Smooth muscle cell (in vitro differentiated cells): ENCODE measurements around the gene ATG7. TPM values are rescaled to one million over a fixed set of nuclear protein-coding genes. Genes with fewer than 3 reads are reported as not detected.

Source experiments
- DNase-seq: peaks from one replicate; lab custom pipeline; 2025; ENCODE audit not compliant: unreplicated experiment; lab: John Stamatoyannopoulos, UW
- H2AFZ ChIP-seq: fragments of 200-600 bp; sonication (generic); 2 replicates; pipeline ENCODE4 v1.6.0; 2016; ENCODE audit warnings: antibody characterized with exemption, low read depth, mild to moderate bottlenecking
- H3F3A ChIP-seq: fragments of 200-600 bp; sonication (generic); 2 replicates; pipeline ENCODE4 v1.6.0; 2017; ENCODE audit warnings: antibody characterized with exemption, low read depth
- H3K27ac ChIP-seq: fragments of 200-600 bp; sonication (generic); 2 replicates; pipeline ENCODE4 v1.5.1; 2016; ENCODE audit warnings: low read depth, mild to moderate bottlenecking
- H3K27me3 ChIP-seq: fragments of 200-600 bp; sonication (generic); 2 replicates; pipeline ENCODE4 v1.6.1; 2016; ENCODE audit warnings: low read depth, mild to moderate bottlenecking
- H3K36me3 ChIP-seq: fragments of 200-600 bp; sonication (generic); 2 replicates; pipeline ENCODE4 v1.5.1; 2016; ENCODE audit warnings: low read depth
- H3K4me1 ChIP-seq: fragments of 200-600 bp; sonication (generic); 2 replicates; pipeline ENCODE4 v1.5.1; 2016; ENCODE audit warnings: low read depth
- H3K4me2 ChIP-seq: fragments of 200-600 bp; sonication (generic); 2 replicates; pipeline ENCODE4 v1.6.0; 2016; ENCODE audit warnings: mild to moderate bottlenecking
- H3K4me3 ChIP-seq: fragments of 200-600 bp; sonication (generic); 2 replicates; pipeline ENCODE4 v1.5.1; 2016; ENCODE audit warnings: mild to moderate bottlenecking
- H3K79me2 ChIP-seq: fragments of 200-600 bp; sonication (generic); 2 replicates; pipeline ENCODE4 v1.6.0; 2016; ENCODE audit warnings: low read depth, mild to moderate bottlenecking
- H3K9ac ChIP-seq: fragments of 200-600 bp; sonication (generic); 2 replicates; pipeline ENCODE4 v1.6.0; 2016; ENCODE audit warnings: low read depth
- H3K9me3 ChIP-seq: fragments of 200-600 bp; sonication (generic); replicated peaks from 2 replicates; pipeline ENCODE4 v1.5.1; 2016; ENCODE audit warnings: low read depth
- H4K20me1 ChIP-seq: fragments of 200-600 bp; sonication (generic); 2 replicates; pipeline ENCODE4 v1.6.0; 2016; ENCODE audit warnings: low read depth
- CTCF ChIP-seq: fragments of 200-600 bp; sonication (generic); IDR thresholded peaks from 2 replicates; pipeline ENCODE4 v1.5.1; 2017; ENCODE audit warnings: borderline replicate concordance, mild to moderate bottlenecking, antibody characterized with exemption; ENCODE audit not compliant: insufficient read depth, poor library complexity, severe bottlenecking
- WGBS: methylation state at CpG from one replicate; pipeline ENCODE4 v1.1.7; 2016; ENCODE audit warnings: low lambda C conversion rate; 5-methylcytosine and 5-hydroxymethylcytosine counted together
- polyA plus RNA-seq: library from polyadenylated mRNA; unstranded; fragments of >200 nt; fragmentation: Nextera tagmentation; extraction: Ambion mirVana; gene quantifications from 2 replicates; pipeline ENCODE4 v1.2.1, GENCODE V29; 2016
- total RNA-seq: library from RNA; depleted of rRNA; stranded (reverse); fragments of >200 nt; gene quantifications from 2 replicates; pipeline ENCODE4 v1.2.3, GENCODE V29; 2014

ATG7 gene
- total and polyA plus RNA-seq, 2 experiments from 2014 or later = 19.4 to 40.3 TPM

- H3K27me3 ChIP-seq = no peaks in the 10 kb centered on the region
- H2AFZ ChIP-seq = no peak overlapping the region
- peaks cover 39% of the 10 kb centered on the region for H3K79me2 ChIP-seq
- no peak for DNase-seq
- H3K27ac ChIP-seq = no peak overlapping the region
- H3K9me3 ChIP-seq = no peaks in the 10 kb centered on the region
- no peaks in the 10 kb centered on the region for H3K4me1 ChIP-seq
- no peak for TF ChIP-seq CTCF
- H3K4me3 ChIP-seq = no peak overlapping the region
- no peaks in the 10 kb centered on the region for H3F3A ChIP-seq
- no peak overlapping the region for H3K9ac ChIP-seq
- no peaks in the 10 kb centered on the region for H4K20me1 ChIP-seq
- H3K4me2 ChIP-seq = no peak overlapping the region
- WGBS = 95% methylated on average over 4 of the region's 4 CpGs
- peaks cover 10% of the 10 kb centered on the region for H3K36me3 ChIP-seq
Measured at GRCh38 chr3:11297126-11297525, 24.9 kb downstream of the ATG7 start.

- no peak overlapping the region for H3K9ac ChIP-seq
- no peaks in the 10 kb centered on the region for H4K20me1 ChIP-seq
- H3K9me3 ChIP-seq = no peaks in the 10 kb centered on the region
- H3K27ac ChIP-seq = no peak overlapping the region
- no peaks in the 10 kb centered on the region for H3K4me1 ChIP-seq
- H3K4me3 ChIP-seq = no peak overlapping the region
- H3K79me2 ChIP-seq = peaks cover 10% of the 10 kb centered on the region
- TF ChIP-seq CTCF = no peak
- no peak for DNase-seq
- H3K27me3 ChIP-seq = no peaks in the 10 kb centered on the region
- no peaks in the 10 kb centered on the region for H3F3A ChIP-seq
- peaks cover 10% of the 10 kb centered on the region for H3K36me3 ChIP-seq
- 98% methylated on average over 3 of the region's 3 CpGs for WGBS
- H2AFZ ChIP-seq = no peak overlapping the region
- no peak overlapping the region for H3K4me2 ChIP-seq
Measured at GRCh38 chr3:11300970-11301369, 28.8 kb downstream of the ATG7 start.

GRCh38 chr3:11302444-11302843, 30.2 kb downstream of the ATG7 start:
- no peak overlapping the region for H3K4me3 ChIP-seq
- H3K27ac ChIP-seq = no peak overlapping the region
- no peaks in the 10 kb centered on the region for H4K20me1 ChIP-seq
- peaks cover 3% of the 10 kb centered on the region for H3K79me2 ChIP-seq
- no peaks in the 10 kb centered on the region for H3K4me1 ChIP-seq
- H3K36me3 ChIP-seq = peaks cover 10% of the 10 kb centered on the region
- no peaks in the 10 kb centered on the region for H3K9me3 ChIP-seq
- H3K9ac ChIP-seq = no peak overlapping the region
- H3F3A ChIP-seq = no peaks in the 10 kb centered on the region
- no peak overlapping the region for H2AFZ ChIP-seq
- H3K4me2 ChIP-seq = no peak overlapping the region
- H3K27me3 ChIP-seq = no peaks in the 10 kb centered on the region
- TF ChIP-seq CTCF = no peak
- DNase-seq = no peak

GRCh38 chr3:11304175-11304574, 32.0 kb downstream of the ATG7 start:
- Histone ChIP-seq H2AFZ (no peak overlapping the region), H3K36me3 (peaks cover 16% of the 10 kb centered on the region), H3K4me1 (no peaks in the 10 kb centered on the region), H3K9ac (no peak overlapping the region), H3K79me2 (no peaks in the 10 kb centered on the region), H3F3A (no peaks in the 10 kb centered on the region), H3K9me3 (no peaks in the 10 kb centered on the region), H3K4me3 (no peak overlapping the region), H3K4me2 (no peak overlapping the region), H3K27ac (no peak overlapping the region), H4K20me1 (no peaks in the 10 kb centered on the region), H3K27me3 (no peaks in the 10 kb centered on the region)
- no peak for TF ChIP-seq CTCF
- no peak for DNase-seq
- WGBS = over 99% methylated on average over 6 of the region's 6 CpGs
